Kidney capillary endothelial cell (primary cell): Measurements from ENCODE around the gene SERF2.

Source experiments
- DNase-seq: peaks from one replicate; pipeline ENCODE4 v3.0.0-alpha.2; 2018; ENCODE audit warnings: low spot score

Gene SERF2

GRCh38 chr15:43791993-43792760 is at the start of gene SERF2:
SERF2 (plus strand) TSS chr15:43792320; CDS start chr15:43792377, 57 bp downstream.
- DNase-seq = peak; percentile 98

GRCh38 chr15:43746245-43746902 is 45.7 kb upstream of the SERF2 start, which contains the start of gene PDIA3:
PDIA3 (plus strand) TSS chr15:43746438; CDS start chr15:43746540, 102 bp downstream.
- peak; percentile 80 for DNase-seq

GRCh38 chr15:43746903-43747309 is 45.2 kb upstream of the SERF2 start:
- peak; percentile 43 for DNase-seq

- no peak for DNase-seq
Observed at GRCh38 chr15:43748376-43748775, 43.7 kb upstream of the SERF2 start.

- no peak for DNase-seq
Observed at GRCh38 chr15:43749690-43750345, 42.3 kb upstream of the SERF2 start.

- DNase-seq = no peak
Observed at GRCh38 chr15:43751885-43752284, 40.2 kb upstream of the SERF2 start.

- no peak for DNase-seq
Observed at GRCh38 chr15:43762824-43763223, 29.3 kb upstream of the SERF2 start.

- DNase-seq = no peak
Observed at GRCh38 chr15:43763819-43764446, 28.2 kb upstream of the SERF2 start.

- DNase-seq = peak; percentile 61
Observed at GRCh38 chr15:43769584-43770228, 22.4 kb upstream of the SERF2 start.

GRCh38 chr15:43771816-43772215 is 20.3 kb upstream of the SERF2 start:
- DNase-seq = no peak

- no peak for DNase-seq
Observed at GRCh38 chr15:43772624-43773023, 19.5 kb upstream of the SERF2 start.

- no peak for DNase-seq
Observed at GRCh38 chr15:43774062-43774461, 18.1 kb upstream of the SERF2 start.

GRCh38 chr15:43775411-43775965 is 16.6 kb upstream of the SERF2 start:
- no peak for DNase-seq

- DNase-seq = no peak
Observed at GRCh38 chr15:43776101-43776717, 15.9 kb upstream of the SERF2 start.

GRCh38 chr15:43776718-43777266 is 15.3 kb upstream of the SERF2 start, which contains the start of gene ELL3:
ELL3 (minus strand) TSS chr15:43776966; CDS start chr15:43776901, 65 bp downstream.
- DNase-seq = peak; percentile 46

- DNase-seq = peak; percentile 62
Observed at GRCh38 chr15:43777267-43777914, 14.7 kb upstream of the SERF2 start.

- DNase-seq = no peak
Observed at GRCh38 chr15:43779016-43779415, 13.1 kb upstream of the SERF2 start.

GRCh38 chr15:43789409-43789808 is 2.7 kb upstream of the SERF2 start:
- DNase-seq = no peak

- peak; percentile 57 for DNase-seq
Observed at GRCh38 chr15:43792761-43793476, 799 bp downstream of the SERF2 start.
